ENCODE measurements around the gene LDB2. TPM values are rescaled to one million over a fixed set of nuclear protein-coding genes. Genes with fewer than 3 reads are reported as not detected.

Gene LDB2
- total RNA-seq, 1 experiment from 2014 or later, result not detected

- intact Hi-C loops (cut with micrococcal nuclease; ENCODE audit: unreplicated experiment), result no loop called here
- H3K27ac Mint-ChIP-seq (ENCODE audit: unreplicated experiment), result no peak overlapping the region
- no peaks in the 10 kb centered on the region for H3K27me3 Mint-ChIP-seq (ENCODE audit: unreplicated experiment)
- H3K9me3 Mint-ChIP-seq (ENCODE audit: low read depth, unreplicated experiment), result peaks cover 2% of the 10 kb centered on the region
- CTCF ChIA-PET, result no interaction called here
- no peak for DNase-seq
- H3K36me3 Mint-ChIP-seq (ENCODE audit: insufficient read depth, unreplicated experiment), result no peaks in the 10 kb centered on the region
- no peaks in the 10 kb centered on the region for H3K4me1 Mint-ChIP-seq (ENCODE audit: low read depth, unreplicated experiment)
- H3K4me3 Mint-ChIP-seq (ENCODE audit: low read depth, unreplicated experiment), result no peak overlapping the region
- no peak for TF ChIP-seq CTCF (IDR thresholded peaks at IDR 0.05; ENCODE audit: unreplicated experiment)
- BruUV-seq (replicated peaks), result no TSS peak
Measured at GRCh38 chr4:16869594-16870245, 28.7 kb downstream of the LDB2 start.

GRCh38 chr4:16868674-16869073 lies 29.8 kb downstream of the LDB2 start:
- Mint-ChIP-seq H3K9me3 (ENCODE audit: low read depth, unreplicated experiment) (peaks cover 2% of the 10 kb centered on the region), H3K4me1 (ENCODE audit: low read depth, unreplicated experiment) (no peaks in the 10 kb centered on the region), H3K4me3 (ENCODE audit: low read depth, unreplicated experiment) (no peak overlapping the region), H3K27me3 (ENCODE audit: unreplicated experiment) (no peaks in the 10 kb centered on the region), H3K27ac (ENCODE audit: unreplicated experiment) (no peak overlapping the region), H3K36me3 (ENCODE audit: insufficient read depth, unreplicated experiment) (no peaks in the 10 kb centered on the region)
- intact Hi-C loops (cut with micrococcal nuclease; ENCODE audit: unreplicated experiment), result no loop called here
- no peak for TF ChIP-seq CTCF (IDR thresholded peaks at IDR 0.05; ENCODE audit: unreplicated experiment)
- no peak for DNase-seq
- CTCF ChIA-PET, result no interaction called here
- no TSS peak for BruUV-seq (replicated peaks)

- TF ChIP-seq CTCF (IDR thresholded peaks at IDR 0.05; ENCODE audit: unreplicated experiment), result no peak
- CTCF ChIA-PET, result no interaction called here
Measured at GRCh38 chr4:16867827-16868226, 30.6 kb downstream of the LDB2 start.

GRCh38 chr4:16866974-16867373 lies 31.5 kb downstream of the LDB2 start:
- intact Hi-C loops (cut with micrococcal nuclease; ENCODE audit: unreplicated experiment), result no loop called here
- no peak for TF ChIP-seq CTCF (IDR thresholded peaks at IDR 0.05; ENCODE audit: unreplicated experiment)
- Mint-ChIP-seq H3K9me3 (ENCODE audit: low read depth, unreplicated experiment) (peaks cover 2% of the 10 kb centered on the region), H3K27me3 (ENCODE audit: unreplicated experiment) (no peaks in the 10 kb centered on the region), H3K27ac (ENCODE audit: unreplicated experiment) (no peak overlapping the region), H3K36me3 (ENCODE audit: insufficient read depth, unreplicated experiment) (no peaks in the 10 kb centered on the region), H3K4me1 (ENCODE audit: low read depth, unreplicated experiment) (no peaks in the 10 kb centered on the region), H3K4me3 (ENCODE audit: low read depth, unreplicated experiment) (no peak overlapping the region)
- CTCF ChIA-PET, result no interaction called here
- BruUV-seq (replicated peaks), result no TSS peak
- no peak for DNase-seq

More at GRCh38 chr4:16867827-16868226, 30.6 kb downstream of the LDB2 start:
- no peak overlapping the region for H3K27ac Mint-ChIP-seq (ENCODE audit: unreplicated experiment)
- no peak for DNase-seq
- no peak overlapping the region for H3K4me3 Mint-ChIP-seq (ENCODE audit: low read depth, unreplicated experiment)
- no peaks in the 10 kb centered on the region for H3K27me3 Mint-ChIP-seq (ENCODE audit: unreplicated experiment)
- no TSS peak for BruUV-seq (replicated peaks)
- intact Hi-C loops (cut with micrococcal nuclease; ENCODE audit: unreplicated experiment), result no loop called here
- H3K4me1 Mint-ChIP-seq (ENCODE audit: low read depth, unreplicated experiment), result no peaks in the 10 kb centered on the region
- H3K36me3 Mint-ChIP-seq (ENCODE audit: insufficient read depth, unreplicated experiment), result no peaks in the 10 kb centered on the region
- H3K9me3 Mint-ChIP-seq (ENCODE audit: low read depth, unreplicated experiment), result peaks cover 2% of the 10 kb centered on the region

Data from Calu3 (cell line).